Measurements from ENCODE around the gene GGN.
A peak's percentile ranks its signal among the peaks of the same experiment; 100 is the strongest.

The GGN gene

GRCh38 chr19:38385804-38386257 lies 2.0 kb downstream of the GGN start:
- peaks cover 31% of the 10 kb centered on the region for H3K36me3 ChIP-seq (ENCODE audit: control insufficient read depth, insufficient read depth, low read length)
- H3K9ac ChIP-seq (ENCODE audit: low read length), result no peak overlapping the region
- H3K27ac ChIP-seq (ENCODE audit: low read depth, low read length), result no peak overlapping the region
- peak overlapping the region; percentile 97 for H3K4me3 ChIP-seq (ENCODE audit: low read depth, low read length)
- H3K9me3 ChIP-seq (ENCODE audit: control insufficient read depth, insufficient read depth, low read depth, low read length), result no peaks in the 10 kb centered on the region
- H3K4me1 ChIP-seq (ENCODE audit: control insufficient read depth, insufficient read depth, low read length), result peaks cover 15% of the 10 kb centered on the region
- peaks cover 12% of the 10 kb centered on the region; the same call in 1 of the 2 replicates for H3K27me3 ChIP-seq (ENCODE audit: control insufficient read depth, insufficient read depth, low read length)

DNA sequence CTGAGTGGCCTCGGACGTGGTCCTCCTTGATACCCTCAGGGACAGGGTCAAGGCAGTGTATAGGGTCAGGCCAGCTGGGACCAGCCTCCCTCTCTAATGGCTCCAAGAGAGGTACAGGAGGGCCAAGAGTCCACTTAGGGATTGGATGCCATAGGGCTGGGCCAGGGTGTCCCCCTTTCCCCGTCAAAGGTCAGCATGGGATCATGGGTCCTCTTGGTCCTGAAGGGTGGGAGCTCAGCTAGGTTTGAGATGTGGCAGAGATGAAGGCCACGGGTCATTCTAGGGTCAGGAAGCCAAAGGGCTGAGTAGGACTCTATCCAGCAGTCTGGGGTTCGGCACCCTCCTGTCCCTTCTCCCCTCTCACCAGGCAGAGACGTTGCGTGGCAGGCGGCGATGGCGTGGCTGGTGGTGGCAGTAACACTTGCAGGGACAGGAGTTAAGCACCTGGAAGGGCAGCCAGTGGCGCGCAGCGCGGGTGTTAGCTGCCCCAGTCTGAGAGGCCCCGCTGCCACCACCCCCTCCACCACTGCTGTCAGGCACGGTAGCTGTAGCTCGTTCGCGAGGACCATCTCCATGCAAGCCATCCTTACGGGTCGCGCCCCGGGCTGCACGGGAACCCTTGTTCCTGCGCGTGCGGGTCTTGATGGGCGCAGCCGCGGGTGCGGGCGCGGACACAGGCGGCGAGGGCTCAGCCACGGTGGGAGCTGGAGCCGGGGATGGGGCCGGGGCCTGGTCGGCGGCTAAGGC lies 2.6 kb downstream of the GGN start:
- Histone ChIP-seq H3K4me1 (ENCODE audit: control insufficient read depth, insufficient read depth, low read length) (peaks cover 11% of the 10 kb centered on the region), H3K27me3 (ENCODE audit: control insufficient read depth, insufficient read depth, low read length) (peaks cover 12% of the 10 kb centered on the region; the same call in 1 of the 2 replicates), H3K9me3 (ENCODE audit: control insufficient read depth, insufficient read depth, low read depth, low read length) (no peaks in the 10 kb centered on the region), H3K27ac (ENCODE audit: low read depth, low read length) (no peak overlapping the region), H3K9ac (ENCODE audit: low read length) (no peak overlapping the region), H3K36me3 (ENCODE audit: control insufficient read depth, insufficient read depth, low read length) (peaks cover 37% of the 10 kb centered on the region), H3K4me3 (ENCODE audit: low read depth, low read length) (peak overlapping the region; percentile 97; the same call in 1 of the 2 replicates)

- H3K9me3 ChIP-seq (ENCODE audit: control insufficient read depth, insufficient read depth, low read depth, low read length), result no peaks in the 10 kb centered on the region
- H3K9ac ChIP-seq (ENCODE audit: low read length), result no peak overlapping the region
- peaks cover 12% of the 10 kb centered on the region; the same call in 1 of the 2 replicates for H3K27me3 ChIP-seq (ENCODE audit: control insufficient read depth, insufficient read depth, low read length)
- H3K4me3 ChIP-seq (ENCODE audit: low read depth, low read length), result no peak overlapping the region
- H3K27ac ChIP-seq (ENCODE audit: low read depth, low read length), result no peak overlapping the region
- peaks cover 8% of the 10 kb centered on the region for H3K4me1 ChIP-seq (ENCODE audit: control insufficient read depth, insufficient read depth, low read length)
- H3K36me3 ChIP-seq (ENCODE audit: control insufficient read depth, insufficient read depth, low read length), result peaks cover 42% of the 10 kb centered on the region
Measured at GRCh38 chr19:38384209-38385027, 3.4 kb downstream of the GGN start.

DNA sequence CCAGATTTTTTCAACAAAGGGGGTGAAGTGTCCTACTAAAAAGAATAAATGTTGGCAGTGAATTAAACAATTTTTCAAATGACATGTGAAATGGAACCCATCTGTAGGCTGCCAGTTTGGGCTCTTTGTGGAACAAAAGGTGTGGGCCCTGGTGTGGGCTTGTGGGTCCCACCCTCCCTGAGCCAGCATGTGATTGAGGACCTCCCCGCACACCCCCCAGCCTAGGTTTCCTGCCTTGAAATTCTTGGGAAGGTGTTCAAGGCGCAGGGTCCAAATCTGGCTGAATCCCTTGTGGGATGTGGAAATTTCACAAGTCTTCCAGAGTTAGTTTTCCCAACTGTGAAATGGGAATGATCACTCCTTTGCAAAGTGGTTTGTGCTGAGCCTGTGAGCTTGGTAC lies 4.1 kb downstream of the GGN start:
- Histone ChIP-seq H3K27ac (ENCODE audit: low read depth, low read length) (no peak overlapping the region), H3K4me3 (ENCODE audit: low read depth, low read length) (no peak overlapping the region), H3K27me3 (ENCODE audit: control insufficient read depth, insufficient read depth, low read length) (peaks cover 12% of the 10 kb centered on the region; the same call in 1 of the 2 replicates), H3K36me3 (ENCODE audit: control insufficient read depth, insufficient read depth, low read length) (peaks cover 49% of the 10 kb centered on the region), H3K9me3 (ENCODE audit: control insufficient read depth, insufficient read depth, low read depth, low read length) (no peaks in the 10 kb centered on the region), H3K4me1 (ENCODE audit: control insufficient read depth, insufficient read depth, low read length) (peaks cover 8% of the 10 kb centered on the region), H3K9ac (ENCODE audit: low read length) (no peak overlapping the region)

GRCh38 chr19:38383184-38383583 lies 4.7 kb downstream of the GGN start:
- Histone ChIP-seq H3K27me3 (ENCODE audit: control insufficient read depth, insufficient read depth, low read length) (peaks cover 12% of the 10 kb centered on the region; the same call in 1 of the 2 replicates), H3K36me3 (ENCODE audit: control insufficient read depth, insufficient read depth, low read length) (peaks cover 49% of the 10 kb centered on the region), H3K4me3 (ENCODE audit: low read depth, low read length) (no peak overlapping the region), H3K9me3 (ENCODE audit: control insufficient read depth, insufficient read depth, low read depth, low read length) (no peaks in the 10 kb centered on the region), H3K27ac (ENCODE audit: low read depth, low read length) (no peak overlapping the region), H3K9ac (ENCODE audit: low read length) (no peak overlapping the region), H3K4me1 (ENCODE audit: control insufficient read depth, insufficient read depth, low read length) (peaks cover 8% of the 10 kb centered on the region)

GRCh38 chr19:38381138-38381537 lies 6.7 kb downstream of the GGN start:
- Histone ChIP-seq H3K27ac (ENCODE audit: low read depth, low read length) (no peak overlapping the region), H3K4me3 (ENCODE audit: low read depth, low read length) (no peak overlapping the region), H3K27me3 (ENCODE audit: control insufficient read depth, insufficient read depth, low read length) (peaks cover 3% of the 10 kb centered on the region; the same call in 1 of the 2 replicates), H3K4me1 (ENCODE audit: control insufficient read depth, insufficient read depth, low read length) (peaks cover 4% of the 10 kb centered on the region), H3K9me3 (ENCODE audit: control insufficient read depth, insufficient read depth, low read depth, low read length) (no peaks in the 10 kb centered on the region), H3K9ac (ENCODE audit: low read length) (no peak overlapping the region), H3K36me3 (ENCODE audit: control insufficient read depth, insufficient read depth, low read length) (peaks cover 60% of the 10 kb centered on the region)

GRCh38 chr19:38378866-38379265 lies 9.0 kb downstream of the GGN start:
- Histone ChIP-seq H3K36me3 (ENCODE audit: control insufficient read depth, insufficient read depth, low read length) (peaks cover 58% of the 10 kb centered on the region), H3K27ac (ENCODE audit: low read depth, low read length) (no peak overlapping the region), H3K9me3 (ENCODE audit: control insufficient read depth, insufficient read depth, low read depth, low read length) (no peaks in the 10 kb centered on the region), H3K4me3 (ENCODE audit: low read depth, low read length) (no peak overlapping the region), H3K27me3 (ENCODE audit: control insufficient read depth, insufficient read depth, low read length) (no peaks in the 10 kb centered on the region), H3K4me1 (ENCODE audit: control insufficient read depth, insufficient read depth, low read length) (0 out of 2 replicates have a peak, but pooled peaks cover 5% of the 10 kb centered on the region), H3K9ac (ENCODE audit: low read length) (no peak overlapping the region)

GRCh38 chr19:38377052-38377451 lies 10.8 kb downstream of the GGN start:
- Histone ChIP-seq H3K9me3 (ENCODE audit: control insufficient read depth, insufficient read depth, low read depth, low read length) (no peaks in the 10 kb centered on the region), H3K36me3 (ENCODE audit: control insufficient read depth, insufficient read depth, low read length) (peaks cover 42% of the 10 kb centered on the region), H3K27me3 (ENCODE audit: control insufficient read depth, insufficient read depth, low read length) (no peaks in the 10 kb centered on the region), H3K9ac (ENCODE audit: low read length) (no peak overlapping the region), H3K4me1 (ENCODE audit: control insufficient read depth, insufficient read depth, low read length) (0 out of 2 replicates have a peak, but pooled peaks cover 5% of the 10 kb centered on the region), H3K27ac (ENCODE audit: low read depth, low read length) (no peak overlapping the region), H3K4me3 (ENCODE audit: low read depth, low read length) (no peak overlapping the region)

DNA sequence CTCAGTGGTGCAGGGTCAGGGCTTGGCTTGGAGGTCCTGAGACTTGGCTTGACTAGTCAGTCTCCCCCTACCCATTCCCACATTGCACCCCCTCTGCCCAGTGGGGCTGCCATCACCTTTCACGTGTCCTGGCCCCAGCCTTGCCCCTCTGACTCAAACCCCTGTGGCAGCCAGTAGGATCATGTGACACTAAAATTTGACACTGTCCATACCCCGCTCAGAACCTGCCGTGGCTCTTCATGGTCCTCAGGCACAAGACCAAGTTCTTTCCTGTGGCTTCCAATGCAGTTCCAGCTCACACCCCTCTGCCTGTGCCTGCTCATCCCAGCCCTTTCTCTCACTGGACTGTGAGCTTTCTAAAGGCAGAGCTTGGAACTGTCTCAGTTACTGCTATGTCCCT lies 11.3 kb downstream of the GGN start:
- peaks cover 37% of the 10 kb centered on the region for H3K36me3 ChIP-seq (ENCODE audit: control insufficient read depth, insufficient read depth, low read length)
- H3K4me1 ChIP-seq (ENCODE audit: control insufficient read depth, insufficient read depth, low read length), result 0 out of 2 replicates have a peak, but pooled peaks cover 5% of the 10 kb centered on the region
- H3K4me3 ChIP-seq (ENCODE audit: low read depth, low read length), result 0 out of 2 replicates have a peak overlapping the region, but pooled peaks have one; percentile 0
- H3K9ac ChIP-seq (ENCODE audit: low read length), result no peak overlapping the region
- H3K27me3 ChIP-seq (ENCODE audit: control insufficient read depth, insufficient read depth, low read length), result no peaks in the 10 kb centered on the region
- no peaks in the 10 kb centered on the region for H3K9me3 ChIP-seq (ENCODE audit: control insufficient read depth, insufficient read depth, low read depth, low read length)
- no peak overlapping the region for H3K27ac ChIP-seq (ENCODE audit: low read depth, low read length)

DNA sequence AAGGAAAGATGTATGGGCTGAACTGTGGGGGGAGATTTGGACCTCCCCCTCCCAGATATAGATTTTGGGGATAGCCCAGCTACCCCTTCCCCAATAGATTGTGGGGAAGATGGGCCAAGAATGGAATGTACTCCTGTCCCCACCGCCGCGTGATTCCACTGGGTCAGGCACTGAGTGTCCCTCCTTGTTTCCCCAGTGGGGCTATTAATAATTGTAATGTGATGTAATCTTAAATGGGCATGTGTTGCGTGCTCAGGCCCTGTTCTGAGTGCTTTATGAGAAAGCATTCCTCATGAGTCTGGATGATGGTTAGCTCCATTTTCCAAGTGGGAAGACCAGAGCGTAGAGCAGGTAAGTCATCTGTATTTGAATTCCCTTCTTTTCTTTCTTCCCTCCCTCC lies 12.1 kb downstream of the GGN start:
- Histone ChIP-seq H3K27ac (ENCODE audit: low read depth, low read length) (no peak overlapping the region), H3K4me1 (ENCODE audit: control insufficient read depth, insufficient read depth, low read length) (0 out of 2 replicates have a peak, but pooled peaks cover 5% of the 10 kb centered on the region), H3K27me3 (ENCODE audit: control insufficient read depth, insufficient read depth, low read length) (no peaks in the 10 kb centered on the region), H3K9ac (ENCODE audit: low read length) (peak overlapping the region; percentile 93), H3K9me3 (ENCODE audit: control insufficient read depth, insufficient read depth, low read depth, low read length) (no peaks in the 10 kb centered on the region), H3K36me3 (ENCODE audit: control insufficient read depth, insufficient read depth, low read length) (peaks cover 29% of the 10 kb centered on the region), H3K4me3 (ENCODE audit: low read depth, low read length) (peak overlapping the region; percentile 83)

GRCh38 chr19:38375098-38375493 lies 12.7 kb downstream of the GGN start:
- Histone ChIP-seq H3K9ac (ENCODE audit: low read length) (peak overlapping the region; percentile 93), H3K9me3 (ENCODE audit: control insufficient read depth, insufficient read depth, low read depth, low read length) (no peaks in the 10 kb centered on the region), H3K27me3 (ENCODE audit: control insufficient read depth, insufficient read depth, low read length) (no peaks in the 10 kb centered on the region), H3K36me3 (ENCODE audit: control insufficient read depth, insufficient read depth, low read length) (peaks cover 22% of the 10 kb centered on the region), H3K4me1 (ENCODE audit: control insufficient read depth, insufficient read depth, low read length) (0 out of 2 replicates have a peak, but pooled peaks cover 5% of the 10 kb centered on the region), H3K27ac (ENCODE audit: low read depth, low read length) (peak overlapping the region; percentile 73), H3K4me3 (ENCODE audit: low read depth, low read length) (peak overlapping the region; percentile 83)
